GM18499 (cell line): ENCODE data around the gene CDV3.

Source experiments
- ATAC-seq: cut with Tn5 transposase; IDR thresholded peaks from one replicate; pipeline ENCODE4 v1.9.1; 2021; ENCODE audit warnings: moderate number of reproducible peaks; ENCODE audit not compliant: insufficient read depth, unreplicated experiment

The CDV3 gene

GRCh38 chr3:133563816-133564215, 9.7 kb upstream of the CDV3 start:
- ATAC-seq: no peak

- no peak for ATAC-seq
Observed at GRCh38 chr3:133568294-133569014, 5.0 kb upstream of the CDV3 start.

GRCh38 chr3:133570139-133570936, 3.1 kb upstream of the CDV3 start:
- no peak for ATAC-seq

GRCh38 chr3:133570937-133571320, 2.6 kb upstream of the CDV3 start:
- ATAC-seq: no peak

- ATAC-seq: peak; percentile 29
Observed at GRCh38 chr3:133572158-133573053, 1.1 kb upstream of the CDV3 start.

GRCh38 chr3:133573054-133573628, 345 bp upstream of the CDV3 start:
- peak; percentile 50 for ATAC-seq

GRCh38 chr3:133574260-133574881, 885 bp downstream of the CDV3 start:
- ATAC-seq: no peak

GRCh38 chr3:133575086-133575485, 1.6 kb downstream of the CDV3 start:
- ATAC-seq: no peak

- ATAC-seq: no peak
Observed at GRCh38 chr3:133576169-133576568, 2.7 kb downstream of the CDV3 start.

- no peak for ATAC-seq
Observed at GRCh38 chr3:133578548-133579191, 5.2 kb downstream of the CDV3 start.

GRCh38 chr3:133583396-133583795, 9.9 kb downstream of the CDV3 start:
- ATAC-seq: no peak

GRCh38 chr3:133588035-133588434, 14.5 kb downstream of the CDV3 start:
- no peak for ATAC-seq

- ATAC-seq: no peak
Observed at GRCh38 chr3:133588784-133589465, 15.4 kb downstream of the CDV3 start.

GRCh38 chr3:133589503-133589902, 16.0 kb downstream of the CDV3 start:
- ATAC-seq: no peak

- no peak for ATAC-seq
Observed at GRCh38 chr3:133591271-133591742, 17.8 kb downstream of the CDV3 start.

GRCh38 chr3:133592843-133593242, 19.4 kb downstream of the CDV3 start:
- ATAC-seq: no peak

GRCh38 chr3:133593243-133593642, 19.8 kb downstream of the CDV3 start:
- ATAC-seq: no peak

- no peak for ATAC-seq
Observed at GRCh38 chr3:133595341-133595740, 21.9 kb downstream of the CDV3 start.

GRCh38 chr3:133598405-133598804, 24.9 kb downstream of the CDV3 start:
- no peak for ATAC-seq
